Measurements from ENCODE around the gene HTR2A. TPM values are rescaled to one million over a fixed set of nuclear protein-coding genes. Genes with fewer than 3 reads are reported as not detected.

Gene HTR2A
- total RNA-seq, 2 donors from 2014 or later: 0.16 to 0.78 TPM

DNA sequence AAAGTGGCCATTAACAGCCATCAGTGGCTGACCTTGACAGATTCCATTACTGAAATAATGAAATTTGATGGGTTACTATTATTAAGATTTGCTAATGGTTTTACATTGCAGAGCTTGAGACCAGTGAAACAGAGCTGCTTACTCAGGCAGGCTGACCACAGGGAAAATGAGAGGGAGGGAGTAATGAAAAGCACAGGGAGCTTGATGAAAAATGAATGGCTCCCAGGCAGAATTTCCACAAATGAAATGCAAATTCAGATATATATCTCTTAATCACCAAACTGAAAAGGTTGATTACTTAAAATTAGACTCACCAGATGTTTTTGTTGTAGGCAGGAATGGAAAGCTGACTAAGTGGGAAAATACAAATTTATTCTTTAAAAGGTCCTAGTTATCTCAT is 36.1 kb downstream of the HTR2A start:
- Histone ChIP-seq H3K4me3 (no peak overlapping the region), H3K4me1 (no peaks in the 10 kb centered on the region), H3K36me3 (no peaks in the 10 kb centered on the region), H3K27ac (no peak overlapping the region), H3K9me3 (no peaks in the 10 kb centered on the region), H3K27me3 (no peaks in the 10 kb centered on the region)
- TF ChIP-seq, protein P1, sequence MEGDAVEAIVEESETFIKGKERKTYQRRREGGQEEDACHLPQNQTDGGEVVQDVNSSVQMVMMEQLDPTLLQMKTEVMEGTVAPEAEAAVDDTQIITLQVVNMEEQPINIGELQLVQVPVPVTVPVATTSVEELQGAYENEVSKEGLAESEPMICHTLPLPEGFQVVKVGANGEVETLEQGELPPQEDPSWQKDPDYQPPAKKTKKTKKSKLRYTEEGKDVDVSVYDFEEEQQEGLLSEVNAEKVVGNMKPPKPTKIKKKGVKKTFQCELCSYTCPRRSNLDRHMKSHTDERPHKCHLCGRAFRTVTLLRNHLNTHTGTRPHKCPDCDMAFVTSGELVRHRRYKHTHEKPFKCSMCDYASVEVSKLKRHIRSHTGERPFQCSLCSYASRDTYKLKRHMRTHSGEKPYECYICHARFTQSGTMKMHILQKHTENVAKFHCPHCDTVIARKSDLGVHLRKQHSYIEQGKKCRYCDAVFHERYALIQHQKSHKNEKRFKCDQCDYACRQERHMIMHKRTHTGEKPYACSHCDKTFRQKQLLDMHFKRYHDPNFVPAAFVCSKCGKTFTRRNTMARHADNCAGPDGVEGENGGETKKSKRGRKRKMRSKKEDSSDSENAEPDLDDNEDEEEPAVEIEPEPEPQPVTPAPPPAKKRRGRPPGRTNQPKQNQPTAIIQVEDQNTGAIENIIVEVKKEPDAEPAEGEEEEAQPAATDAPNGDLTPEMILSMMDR (IDR thresholded peaks at IDR 0.05): no peak
- DNase-seq (ENCODE audit: low spot score): no peak

DNA sequence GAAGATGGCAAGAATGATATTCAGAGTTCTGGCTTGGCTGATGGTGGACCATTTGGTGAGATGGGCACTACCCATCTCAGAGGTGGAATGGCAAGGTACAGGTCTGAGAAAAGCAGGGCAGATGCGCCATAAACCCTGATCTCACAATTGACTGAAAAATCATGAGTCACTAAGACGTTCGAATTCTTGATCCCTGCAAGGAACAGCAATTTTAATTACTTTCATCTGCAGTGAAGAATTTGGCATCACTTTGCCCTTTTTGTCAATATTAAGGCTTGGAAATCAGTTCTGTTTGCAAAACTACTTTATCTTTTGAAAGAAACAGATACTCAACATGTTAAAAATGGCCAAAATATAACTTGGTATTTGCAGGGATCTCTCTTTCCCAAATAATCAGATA is 38.1 kb downstream of the HTR2A start:
- no peaks in the 10 kb centered on the region for H3K4me1 ChIP-seq
- H3K27ac ChIP-seq: no peak overlapping the region
- no peak overlapping the region for H3K4me3 ChIP-seq
- no peaks in the 10 kb centered on the region for H3K27me3 ChIP-seq
- no peaks in the 10 kb centered on the region for H3K9me3 ChIP-seq
- DNase-seq (ENCODE audit: low spot score): no peak
- H3K36me3 ChIP-seq: no peaks in the 10 kb centered on the region
- TF ChIP-seq, protein P1 (IDR thresholded peaks at IDR 0.05): no peak

DNA sequence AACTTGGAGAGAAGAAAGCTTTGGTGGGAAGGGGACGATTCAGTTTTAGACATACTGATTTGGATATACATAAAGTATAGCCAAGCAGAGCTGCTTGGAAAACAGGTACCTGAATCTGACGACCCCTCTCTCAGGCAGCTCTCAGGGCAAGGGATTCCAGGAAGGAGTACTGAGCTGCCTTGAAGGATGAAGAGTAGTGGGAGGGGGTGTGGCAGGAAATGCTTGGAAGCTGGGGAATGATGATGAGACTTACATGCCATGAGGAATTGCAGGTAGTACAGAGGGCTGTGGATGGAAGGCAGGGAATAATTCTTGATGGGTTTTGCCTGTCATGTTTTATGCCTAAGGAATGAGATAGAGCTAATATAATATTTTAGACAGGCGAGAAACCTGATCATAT is 38.7 kb downstream of the HTR2A start:
- no peak for DNase-seq (ENCODE audit: low spot score)
- Histone ChIP-seq H3K36me3 (no peaks in the 10 kb centered on the region), H3K27me3 (no peaks in the 10 kb centered on the region), H3K4me3 (no peak overlapping the region), H3K9me3 (no peaks in the 10 kb centered on the region), H3K27ac (no peak overlapping the region), H3K4me1 (no peaks in the 10 kb centered on the region)
- TF ChIP-seq, protein P1 (IDR thresholded peaks at IDR 0.05): no peak

DNA sequence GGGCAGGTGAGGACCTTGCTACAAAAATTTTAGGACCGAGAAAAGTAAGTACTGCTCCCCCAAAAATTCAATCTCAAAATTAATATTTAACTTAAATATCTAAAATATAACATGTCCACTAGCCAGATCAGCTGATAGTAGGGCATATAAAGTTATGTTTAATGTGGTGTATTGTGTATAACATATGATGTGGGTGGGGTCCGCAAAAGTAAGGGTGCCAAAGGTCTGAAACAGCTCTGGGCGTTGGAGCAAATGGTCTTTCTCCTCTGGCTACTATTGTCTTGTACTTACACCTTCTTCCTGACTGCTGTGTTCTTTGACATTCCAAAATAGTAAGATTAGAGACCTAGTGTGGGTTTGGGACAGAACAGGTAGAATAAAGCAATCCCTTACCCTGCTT is 41.2 kb downstream of the HTR2A start:
- H3K27ac ChIP-seq: no peak overlapping the region
- H3K4me1 ChIP-seq: no peaks in the 10 kb centered on the region
- no peak overlapping the region for H3K4me3 ChIP-seq
- no peaks in the 10 kb centered on the region for H3K9me3 ChIP-seq
- H3K36me3 ChIP-seq: no peaks in the 10 kb centered on the region
- no peaks in the 10 kb centered on the region for H3K27me3 ChIP-seq
- no peak for DNase-seq (ENCODE audit: low spot score)
- TF ChIP-seq, protein P1 (IDR thresholded peaks at IDR 0.05): no peak

DNA sequence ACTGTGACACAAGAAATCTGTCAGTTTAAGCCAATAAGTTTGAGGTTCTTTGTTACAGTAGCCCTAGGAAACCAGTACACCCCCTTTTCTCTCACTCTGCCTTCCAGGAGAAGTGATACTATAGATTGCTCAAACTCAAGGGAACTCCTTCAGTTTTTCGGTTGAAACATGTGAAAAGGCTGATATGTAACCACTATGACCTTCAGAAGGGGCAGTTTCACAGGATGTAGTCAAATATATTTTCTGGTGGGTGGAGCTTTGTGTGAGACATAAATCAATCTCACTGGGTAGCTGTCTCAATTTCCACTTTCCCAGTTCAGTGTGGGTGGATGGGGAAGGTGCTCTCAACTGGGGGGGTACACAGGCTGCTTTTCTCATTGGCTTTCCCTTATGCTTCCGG is 41.7 kb downstream of the HTR2A start:
- no peak overlapping the region for H3K4me3 ChIP-seq
- H3K9me3 ChIP-seq: no peaks in the 10 kb centered on the region
- no peak overlapping the region for H3K27ac ChIP-seq
- TF ChIP-seq, protein P1 (IDR thresholded peaks at IDR 0.05): no peak
- no peak for DNase-seq (ENCODE audit: low spot score)
- no peaks in the 10 kb centered on the region for H3K4me1 ChIP-seq
- no peaks in the 10 kb centered on the region for H3K27me3 ChIP-seq
- no peaks in the 10 kb centered on the region for H3K36me3 ChIP-seq

DNA sequence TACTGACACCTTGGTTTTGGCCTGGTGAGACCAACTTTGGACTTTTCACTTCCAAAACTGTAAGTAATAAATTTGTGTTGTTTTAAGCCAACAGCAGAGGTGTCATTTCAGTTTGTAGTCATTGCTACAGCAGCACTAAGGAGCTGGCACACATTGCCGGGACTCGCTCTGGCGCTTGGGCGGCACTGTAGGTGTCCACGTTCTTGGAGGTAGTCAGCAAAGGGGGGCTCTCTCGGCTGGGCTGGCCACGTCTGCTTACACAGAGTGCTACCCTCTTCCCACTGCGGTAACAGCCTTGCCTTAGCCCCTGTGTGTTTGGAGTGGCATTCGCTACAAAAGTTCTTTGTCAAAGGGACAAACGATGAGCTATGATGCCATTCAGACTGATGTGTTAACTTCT is 44.7 kb downstream of the HTR2A start:
- H3K9me3 ChIP-seq: no peaks in the 10 kb centered on the region
- H3K4me3 ChIP-seq: no peak overlapping the region
- no peak overlapping the region for H3K27ac ChIP-seq
- no peaks in the 10 kb centered on the region for H3K27me3 ChIP-seq
- TF ChIP-seq, protein P1 (IDR thresholded peaks at IDR 0.05): no peak
- DNase-seq (ENCODE audit: low spot score): no peak
- H3K36me3 ChIP-seq: no peaks in the 10 kb centered on the region
- H3K4me1 ChIP-seq: no peaks in the 10 kb centered on the region
